Endothelial cell of umbilical vein (primary cell): ENCODE results near the gene GJB5. TPM values are rescaled to one million over a fixed set of nuclear protein-coding genes. Genes with fewer than 3 reads are reported as not detected.

Experiments
- BruUV-seq: library from RNA; stranded (reverse); fragments of 400-500 nt; replicated peaks from 2 replicates; lab custom pipeline; 2021; lab: Mats Ljungman, UMichigan
- CTCF ChIA-PET: fragments of 300-600, 350-600 bp; sonication (Branson Sonifier 250); formaldehyde crosslinking; loops from one replicate; lab custom pipeline; 2021; ENCODE audit warnings: antibody characterized with exemption, inconsistent platforms; lab: Charles Lee
- POLR2A ChIA-PET: fragments of 300-600, 350-600 bp; sonication (Branson Sonifier 250); formaldehyde crosslinking; loops from one replicate; lab custom pipeline; 2021; ENCODE audit warnings: antibody characterized with exemption, inconsistent platforms; lab: Charles Lee
- DNase-seq: peaks from one replicate; pipeline ENCODE4 v3.0.0-alpha.2; 2011; ENCODE audit warnings: low read depth, low spot score
- FAIRE-seq: peaks from 2 replicates; lab custom pipeline; 2011; peaks lifted over from hg19 to GRCh38; lab: Jason Lieb, UNC
- H2AFZ ChIP-seq: 2 replicates; pipeline ENCODE4 v1.6.0; 2012; ENCODE audit warnings: low read depth, low read length, control low read depth, inconsistent platforms
- H3K27ac ChIP-seq: 2 replicates; pipeline ENCODE4 v1.5.1; 2011; ENCODE audit warnings: low read depth, mild to moderate bottlenecking, control low read depth, low read length, moderate library complexity; ENCODE audit not compliant: insufficient read depth
- H3K27me3 ChIP-seq, 2 experiments: 2 replicates each; pipeline versions ENCODE4 v1.6.0 to v1.6.1; 2011; ENCODE audit warnings: low read length in 2 of 2, mixed read lengths in 1 of 2; ENCODE audit not compliant: control insufficient read depth in 2 of 2, insufficient read depth in 2 of 2
- H3K36me3 ChIP-seq, 2 experiments: 2 replicates in 1 of 2; 3 replicates in 1 of 2; pipeline ENCODE4 v1.5.1; 2011; ENCODE audit warnings: low read length in 2 of 2, mild to moderate bottlenecking in 1 of 2, moderate library complexity in 1 of 2; ENCODE audit not compliant: control insufficient read depth in 2 of 2, insufficient read depth in 2 of 2; ENCODE audit errors: extremely low read depth in 1 of 2
- H3K4me1 ChIP-seq: 3 replicates; pipeline ENCODE4 v1.5.1; 2011; ENCODE audit warnings: mild to moderate bottlenecking, low read length; ENCODE audit not compliant: control insufficient read depth, insufficient read depth; ENCODE audit errors: extremely low read depth
- H3K4me2 ChIP-seq: 2 replicates; pipeline ENCODE4 v1.6.1; 2011; ENCODE audit warnings: low read length, control low read depth, mixed read lengths; ENCODE audit not compliant: insufficient read depth
- H3K4me3 ChIP-seq, 3 experiments: fragments of 200-600 bp in 1 of 3; sonication (generic), shearing (Covaris generic) in 1 of 3; replicated peaks in 1 of 3; 2 replicates each; pipeline ENCODE4 v1.5.1; 2011 to 2016; ENCODE audit warnings: control low read depth in 3 of 3, low read length in 3 of 3, mild to moderate bottlenecking in 2 of 3, inconsistent platforms in 1 of 3, low read depth in 1 of 3, moderate library complexity in 1 of 3; ENCODE audit not compliant: insufficient read depth in 1 of 3
- H3K79me2 ChIP-seq: 2 replicates; pipeline ENCODE4 v1.6.0; 2012; ENCODE audit warnings: low read length, inconsistent platforms; ENCODE audit not compliant: control insufficient read depth, insufficient read depth
- H3K9ac ChIP-seq: replicated peaks from 2 replicates; pipeline ENCODE3; 2011; ENCODE audit warnings: low read length, control low read depth; ENCODE audit not compliant: insufficient read depth; ENCODE audit errors: extremely low read depth
- H3K9me1 ChIP-seq: replicated peaks from 3 replicates; pipeline ENCODE4 v1.6.0; 2011; ENCODE audit warnings: mild to moderate bottlenecking, low read length; ENCODE audit not compliant: control insufficient read depth, insufficient read depth; ENCODE audit errors: extremely low read depth
- H3K9me3 ChIP-seq: replicated peaks from 2 replicates; pipeline ENCODE4 v1.5.1; 2012; ENCODE audit warnings: low read length, inconsistent platforms; ENCODE audit not compliant: control insufficient read depth, insufficient read depth
- H4K20me1 ChIP-seq: replicated peaks from 2 replicates; pipeline ENCODE3; 2011; ENCODE audit warnings: mild to moderate bottlenecking, low read length; ENCODE audit not compliant: control insufficient read depth, insufficient read depth; ENCODE audit errors: extremely low read depth
- CTCF ChIP-seq, 2 donors: IDR thresholded peaks; 1 replicate in 1 of 2; 2 replicates in 1 of 2; pipeline ENCODE4 v1.5.1; 2011; ENCODE audit warnings: low read length in 2 of 2, mild to moderate bottlenecking in 2 of 2, moderate library complexity in 2 of 2, control low read depth in 1 of 2, inconsistent platforms in 1 of 2, low read depth in 1 of 2; ENCODE audit not compliant: insufficient read depth in 1 of 2; ENCODE audit errors: extremely low read depth in 1 of 2
- EZH2 ChIP-seq: IDR thresholded peaks from 2 replicates; pipeline ENCODE4 v1.6.1; 2012; ENCODE audit warnings: borderline replicate concordance, low read depth, mild to moderate bottlenecking, moderate library complexity, low read length, inconsistent platforms; ENCODE audit not compliant: severe bottlenecking
- FOS ChIP-seq: IDR thresholded peaks from 2 replicates; pipeline ENCODE4 v1.6.1; 2011; ENCODE audit warnings: mild to moderate bottlenecking, low read length, moderate library complexity, borderline replicate concordance; ENCODE audit not compliant: insufficient read depth
- GATA2 ChIP-seq: IDR thresholded peaks from 2 replicates; pipeline ENCODE4 v1.7.0; 2011; ENCODE audit warnings: low read depth, mild to moderate bottlenecking, moderate library complexity, mixed read lengths, low read length; ENCODE audit not compliant: insufficient read length, insufficient read depth
- JUN ChIP-seq: IDR thresholded peaks from 2 replicates; pipeline ENCODE4 v1.6.1; 2011; ENCODE audit warnings: borderline replicate concordance, low read depth; ENCODE audit not compliant: insufficient read length, insufficient read depth
- MAX ChIP-seq: IDR thresholded peaks from 2 replicates; pipeline ENCODE4 v1.6.1; 2011; ENCODE audit not compliant: insufficient read depth, insufficient read length
- MYC ChIP-seq: IDR thresholded peaks from one replicate; pipeline ENCODE4 v1.6.1; 2011; ENCODE audit warnings: mild to moderate bottlenecking, low read depth, low read length
- POLR2A ChIP-seq: IDR thresholded peaks from 2 replicates; pipeline ENCODE4 v1.6.1; 2012; ENCODE audit warnings: low read depth, mild to moderate bottlenecking, control low read depth, low read length
- POLR2AphosphoS5 ChIP-seq: IDR thresholded peaks from 2 replicates; pipeline ENCODE4 v1.6.1; 2012; ENCODE audit warnings: low read depth, mild to moderate bottlenecking, control low read depth, low read length, moderate library complexity; ENCODE audit not compliant: insufficient read depth
- dilution Hi-C: fragments of 300-500 bp; cut with MboI; formaldehyde crosslinking; loops from one replicate; pipeline ENCODE4 v1.15.0; 2019; ENCODE audit warnings: low sequenced_read_pairs; ENCODE audit not compliant: extremely low pct_ligation_motif_present
- intact Hi-C: fragments of 100-400 bp; cut with micrococcal nuclease; formaldehyde crosslinking; loops from one replicate; pipeline ENCODE4 v1.10.0; 2022
- polyA plus RNA-seq, 4 experiments: library from polyadenylated mRNA; depleted of rRNA in 3 of 4; stranded (reverse) in 3 of 4; unstranded in 1 of 4; fragments of >200 nt; gene quantifications; 2 replicates each; pipeline versions ENCODE4 v1.2.1 to v1.2.3, GENCODE V29; 2011 to 2012; ENCODE audit warnings: missing spikeins in 1 of 4
- total RNA-seq: library from RNA; stranded (reverse); gene quantifications from 2 replicates; pipeline ENCODE4 v1.2.3, GENCODE V29; 2021

The GJB5 gene
- total and polyA plus RNA-seq, 2 donors (not counting 3 experiments of a cell fraction or from before 2014, with no cell fraction given), result not detected

GRCh38 chr1:34779005-34779404 is 24.2 kb downstream of the GJB5 start:
- POLR2A ChIA-PET, result no interaction called here

More at GRCh38 chr1:34779005-34779404, 24.2 kb downstream of the GJB5 start:
- Histone ChIP-seq H3K4me3 (no peak overlapping the region), H3K4me2 (no peak overlapping the region), H3K9me3 (no peaks in the 10 kb centered on the region), H4K20me1 (no peaks in the 10 kb centered on the region), H3K9ac (no peak overlapping the region), H3K4me1 (no peaks in the 10 kb centered on the region), H3K79me2 (no peaks in the 10 kb centered on the region), H3K36me3 (no peaks in the 10 kb centered on the region), H3K27me3 (peaks cover 27 to 33% of the 10 kb centered on the region in 2 experiments), H3K27ac (no peak overlapping the region), H3K9me1 (no peaks in the 10 kb centered on the region), H2AFZ (no peak overlapping the region)
- dilution Hi-C loops (no loop called here), intact Hi-C loops (no loop called here)
- no peak for DNase-seq
- no TSS peak for BruUV-seq
- CTCF ChIA-PET, result interaction anchor here (1.2 to 1.4 kb wide), 3 partner anchors 23 to 74 kb away, joined by 3 read pairs; no protein-coding TSS in a partner anchor
- no peak for FAIRE-seq
- no peak for TF ChIP-seq POLR2AphosphoS5
- no peak for TF ChIP-seq FOS
- no peak for TF ChIP-seq MYC
- TF ChIP-seq CTCF (IDR thresholded peaks at IDR 0.05; ENCODE audit: extremely low read depth in 1 of 2, insufficient read depth in 1 of 2, low read depth in 1 of 2, low read length in 2 of 2), result no peak
- TF ChIP-seq EZH2, result no peak
- no peak for TF ChIP-seq MAX
- no peak for TF ChIP-seq GATA2
- TF ChIP-seq JUN, result no peak
- TF ChIP-seq POLR2A, result no peak
